ENCODE results near the gene SRRM3.
"Not testable (repeated sequence)": the region's sequence is repeated elsewhere in the genome, so short reads cannot be mapped to it uniquely, and the experiment has no call there.

SRRM3 gene, protein sequence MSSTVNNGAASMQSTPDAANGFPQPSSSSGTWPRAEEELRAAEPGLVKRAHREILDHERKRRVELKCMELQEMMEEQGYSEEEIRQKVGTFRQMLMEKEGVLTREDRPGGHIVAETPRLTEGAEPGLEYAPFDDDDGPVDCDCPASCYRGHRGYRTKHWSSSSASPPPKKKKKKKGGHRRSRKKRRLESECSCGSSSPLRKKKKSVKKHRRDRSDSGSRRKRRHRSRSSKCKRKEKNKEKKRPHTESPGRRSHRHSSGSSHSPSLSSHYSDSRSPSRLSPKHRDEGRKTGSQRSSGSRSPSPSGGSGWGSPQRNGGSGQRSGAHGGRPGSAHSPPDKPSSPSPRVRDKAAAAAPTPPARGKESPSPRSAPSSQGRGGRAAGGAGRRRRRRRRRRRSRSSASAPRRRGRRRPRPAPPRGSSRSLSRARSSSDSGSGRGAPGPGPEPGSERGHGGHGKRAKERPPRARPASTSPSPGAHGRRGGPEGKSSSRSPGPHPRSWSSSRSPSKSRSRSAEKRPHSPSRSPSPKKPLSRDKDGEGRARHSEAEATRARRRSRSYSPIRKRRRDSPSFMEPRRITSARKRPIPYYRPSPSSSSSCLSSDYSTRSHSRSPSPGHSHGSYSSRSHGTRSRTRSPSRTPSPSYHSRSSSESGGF

DNA sequence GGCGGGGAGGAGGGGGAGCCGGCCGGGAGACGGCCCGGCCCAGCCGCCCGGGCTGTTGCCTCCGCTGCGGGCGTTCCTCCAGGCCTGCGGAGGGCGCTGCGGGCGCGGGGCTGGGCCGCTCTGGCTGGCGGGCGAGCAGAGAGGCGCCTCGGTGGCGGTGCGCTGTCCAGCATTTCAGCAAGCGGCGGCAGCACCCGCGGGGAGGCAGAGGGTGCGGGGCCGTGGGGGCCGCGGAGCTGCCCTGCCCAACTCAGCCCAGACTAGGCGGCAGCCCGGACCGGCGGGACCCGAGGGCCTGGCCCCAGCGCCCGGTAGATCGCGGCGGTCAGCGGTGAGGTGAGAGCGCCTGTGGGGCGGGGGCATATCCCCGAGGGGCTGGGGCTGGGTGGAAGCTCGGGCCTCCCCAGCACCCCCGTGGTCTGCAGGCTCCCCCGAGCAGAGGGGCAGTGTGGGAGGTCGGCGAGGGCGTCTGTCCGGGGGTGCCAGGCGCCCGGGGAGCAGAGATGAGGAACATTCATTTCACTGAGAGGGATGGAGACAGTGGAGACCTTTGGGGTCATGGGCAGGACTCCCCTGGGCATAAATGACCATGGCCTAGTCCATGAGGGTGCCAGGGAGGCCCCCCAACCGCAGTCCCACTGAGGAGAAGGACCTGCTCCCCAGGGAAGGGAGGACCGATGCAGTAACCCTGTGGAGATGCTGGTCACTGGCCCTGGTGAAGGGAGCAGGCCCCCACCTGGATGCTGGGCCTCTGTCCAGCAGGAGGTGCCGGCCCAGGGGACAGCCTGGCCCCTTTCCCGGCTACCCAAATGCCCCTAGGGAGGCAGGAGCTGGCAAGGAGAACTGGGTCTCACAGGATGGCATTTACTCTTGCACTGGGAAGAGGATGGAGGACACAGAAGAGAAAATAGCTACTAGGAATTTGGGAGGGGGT is at the start of gene SRRM3:
SRRM3 (plus strand) TSS at position 165 of the 934 bp plus-strand sequence. CDS start 33,171 bp downstream, outside the sequence.
- peak; percentile 77 to 92 for DNase-seq (ENCODE audit: low read depth in 1 of 2, low spot score in 1 of 2)
- in situ Hi-C loops (cut with HindIII; ENCODE audit: low pct_unique_long_range_greater_than_20kb, low sequenced_read_pairs), result no loop called here
- TF ChIP-seq JUND (IDR thresholded peaks at IDR 0.05; ENCODE audit: low read depth), result no peak

DNA sequence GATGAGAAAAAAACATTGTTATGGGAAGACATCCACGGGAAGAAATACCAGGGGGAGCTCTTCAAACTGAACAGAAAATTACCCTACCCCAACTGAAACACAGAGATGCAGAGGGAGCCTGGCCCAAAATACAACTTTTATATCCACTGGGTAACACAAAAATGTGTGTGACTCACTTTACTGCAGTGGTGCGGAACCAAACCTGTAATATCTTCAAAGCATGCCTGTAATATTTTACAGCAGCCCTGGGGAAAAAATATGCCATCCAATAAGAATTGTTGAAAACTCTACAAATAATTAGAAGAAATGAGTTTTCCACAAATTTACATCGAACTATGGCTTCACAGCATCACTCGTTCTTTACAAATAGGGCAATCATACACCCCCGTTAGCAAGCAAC is 49.8 kb upstream of the SRRM3 start:
- no peak for DNase-seq (ENCODE audit: low read depth in 1 of 2, low spot score in 1 of 2)
- TF ChIP-seq JUND (IDR thresholded peaks at IDR 0.05; ENCODE audit: low read depth), result no peak
- in situ Hi-C loops (cut with HindIII; ENCODE audit: low pct_unique_long_range_greater_than_20kb, low sequenced_read_pairs), result no loop called here

DNA sequence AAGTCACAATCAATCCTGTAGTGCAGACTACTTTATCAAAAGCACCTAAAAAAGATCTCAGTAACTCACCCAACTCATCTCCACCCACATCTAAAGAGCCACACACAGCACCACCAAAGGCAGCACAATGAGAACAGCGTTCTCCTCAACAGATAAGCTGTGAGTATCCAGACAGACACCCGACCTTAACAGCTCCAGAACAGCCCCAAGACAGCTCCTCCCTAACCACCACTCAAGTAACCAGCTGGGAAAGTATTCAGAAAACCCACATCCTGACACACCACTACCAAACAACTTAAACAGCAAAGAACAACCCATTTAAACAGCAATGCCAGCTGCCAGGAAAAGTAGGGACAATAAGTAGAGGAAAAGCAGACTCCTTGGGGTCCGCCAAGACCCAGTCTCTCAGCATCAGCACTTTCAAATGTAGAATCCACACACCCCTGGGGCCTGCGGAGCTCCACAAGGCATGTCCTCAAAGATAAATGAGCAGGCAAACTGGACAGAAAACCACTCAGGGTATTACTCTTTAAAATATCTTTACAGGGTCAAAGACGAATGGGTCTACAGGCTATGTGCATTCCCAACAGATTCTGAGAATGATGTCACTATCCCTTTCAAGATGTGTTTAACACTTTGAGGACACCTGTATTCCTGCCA is 48.0 kb upstream of the SRRM3 start:
- DNase-seq (ENCODE audit: low read depth in 1 of 2, low spot score in 1 of 2); in situ Hi-C loops (cut with HindIII; ENCODE audit: low pct_unique_long_range_greater_than_20kb, low sequenced_read_pairs): not testable (repeated sequence)

DNA sequence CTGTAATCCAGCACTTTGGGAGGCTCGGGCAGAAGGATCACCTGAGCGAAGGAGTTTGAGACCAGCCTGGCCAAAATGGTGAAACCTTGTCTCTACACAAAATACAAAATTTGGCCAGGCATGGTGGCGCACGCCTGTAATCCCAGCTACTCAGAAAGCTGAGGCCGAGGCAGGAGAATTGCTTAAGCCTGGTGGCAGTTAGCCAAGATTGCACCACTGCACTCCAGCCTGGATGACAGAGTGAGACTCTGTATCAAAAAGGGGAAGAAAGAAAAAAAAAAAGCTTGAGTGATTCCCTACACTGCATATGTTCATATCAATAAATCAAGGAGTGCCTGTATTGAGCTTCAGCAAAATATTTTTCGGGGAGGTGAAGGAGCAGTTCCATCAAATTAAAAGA is 45.8 kb upstream of the SRRM3 start:
- peak in 1 of 2 experiments; percentile 14 for DNase-seq (ENCODE audit: low read depth in 1 of 2, low spot score in 1 of 2)
- no peak for TF ChIP-seq JUND (IDR thresholded peaks at IDR 0.05; ENCODE audit: low read depth)
- in situ Hi-C loops (cut with HindIII; ENCODE audit: low pct_unique_long_range_greater_than_20kb, low sequenced_read_pairs), result no loop called here

DNA sequence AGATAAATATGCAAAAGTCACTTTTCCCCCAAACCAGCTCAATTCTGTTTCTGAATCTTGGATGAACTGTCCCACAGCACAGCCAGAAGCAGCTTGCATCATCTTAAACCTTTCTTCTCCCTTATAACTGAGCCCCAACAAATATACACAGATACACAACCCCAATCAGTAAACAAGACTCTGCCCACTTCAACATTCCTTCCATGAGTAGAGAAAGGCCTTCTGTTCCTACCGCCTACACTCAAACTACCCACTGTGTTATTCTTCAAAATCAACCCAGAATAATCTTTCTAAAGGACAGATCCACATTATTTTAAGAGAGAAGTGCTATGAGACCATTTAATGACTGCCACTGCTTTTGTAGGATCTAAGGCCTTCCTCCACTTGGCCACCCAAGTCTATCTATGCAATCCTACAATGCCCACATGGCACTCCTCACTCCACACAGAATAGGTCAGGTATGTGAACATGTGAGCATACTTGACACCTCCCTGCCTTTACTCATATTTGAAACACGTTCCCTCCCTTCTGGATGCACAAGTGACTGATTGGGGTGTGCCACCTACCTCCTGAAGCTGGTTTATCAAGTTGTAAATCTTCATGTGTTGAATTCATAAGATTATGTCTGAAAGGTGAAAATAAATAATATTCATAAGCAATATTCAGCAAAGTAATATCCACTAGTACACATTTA is 44.6 kb upstream of the SRRM3 start:
- in situ Hi-C loops (cut with HindIII; ENCODE audit: low pct_unique_long_range_greater_than_20kb, low sequenced_read_pairs); DNase-seq (ENCODE audit: low read depth in 1 of 2, low spot score in 1 of 2): not testable (repeated sequence)

DNA sequence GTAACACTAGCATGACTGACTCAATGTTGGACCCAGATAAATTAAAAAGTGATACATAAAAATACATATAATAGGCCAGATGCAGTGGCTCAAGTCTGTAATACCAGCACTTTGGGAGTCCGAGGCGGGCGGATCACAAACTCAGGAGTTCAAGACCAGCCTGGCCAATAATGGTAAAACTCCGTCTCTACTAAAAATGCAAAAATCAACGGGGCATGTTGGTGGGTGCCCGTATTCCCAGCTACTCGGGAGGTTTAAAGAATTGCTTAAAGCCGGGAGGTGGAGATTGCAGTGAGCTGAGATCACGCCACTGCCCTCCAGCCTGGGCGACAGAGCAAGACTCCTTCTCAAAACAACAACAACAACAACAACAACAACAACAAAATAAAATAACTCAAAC is 43.3 kb upstream of the SRRM3 start:
- DNase-seq (ENCODE audit: low read depth in 1 of 2, low spot score in 1 of 2); in situ Hi-C loops (cut with HindIII; ENCODE audit: low pct_unique_long_range_greater_than_20kb, low sequenced_read_pairs): not testable (repeated sequence)

DNA sequence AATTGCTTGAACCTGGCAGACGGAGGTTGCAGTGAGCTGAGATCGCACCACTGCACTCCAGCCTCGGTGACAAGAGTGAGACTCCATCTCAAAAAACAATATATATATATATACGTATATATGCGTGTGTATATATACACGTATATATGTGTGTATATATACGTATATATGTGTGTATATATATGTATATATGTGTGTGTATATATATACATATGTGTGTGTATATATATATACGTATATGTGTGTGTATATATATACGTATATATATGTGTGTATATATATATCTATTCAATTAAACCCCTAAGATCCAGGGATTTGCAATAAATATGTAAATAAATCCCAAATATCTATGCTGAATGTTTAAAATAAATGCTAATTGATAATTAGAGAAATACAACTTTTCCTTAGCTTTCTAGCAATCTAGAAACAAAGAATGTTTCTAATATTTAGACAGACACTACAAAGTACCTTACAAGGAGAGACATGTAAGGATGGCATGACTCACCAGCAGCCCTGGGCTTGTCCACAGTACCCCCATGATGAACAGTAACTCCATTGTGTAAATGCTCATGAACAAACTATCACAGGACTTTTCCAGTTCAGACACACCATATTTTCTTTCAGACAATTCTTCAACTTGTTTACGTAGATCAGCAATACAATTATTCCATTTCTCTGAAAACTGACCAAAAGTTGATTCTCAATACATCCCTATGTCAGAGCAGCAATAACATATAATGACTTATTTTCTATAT is 39.1 kb upstream of the SRRM3 start:
- in situ Hi-C loops (cut with HindIII; ENCODE audit: low pct_unique_long_range_greater_than_20kb, low sequenced_read_pairs); DNase-seq (ENCODE audit: low read depth in 1 of 2, low spot score in 1 of 2): not testable (repeated sequence)

DNA sequence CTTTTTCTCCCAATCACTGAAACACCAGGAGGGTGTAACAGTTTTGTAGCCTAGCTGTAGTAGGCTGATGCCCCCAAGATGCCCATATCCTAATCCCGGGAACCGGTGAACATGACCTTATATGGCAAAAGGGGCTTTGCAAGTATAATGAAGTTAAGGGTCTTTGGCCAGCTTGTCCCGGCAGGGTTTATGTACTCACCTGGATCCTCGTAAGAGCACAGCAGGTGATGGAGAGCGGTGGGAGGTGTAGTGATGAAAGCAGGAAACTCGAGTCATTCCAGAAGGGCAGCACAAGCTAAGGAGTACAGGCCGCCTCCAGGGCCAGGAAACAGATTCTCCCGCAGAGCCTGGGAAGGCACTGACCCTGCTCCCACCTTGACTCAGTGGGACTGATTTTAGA is 37.9 kb upstream of the SRRM3 start:
- in situ Hi-C loops (cut with HindIII; ENCODE audit: low pct_unique_long_range_greater_than_20kb, low sequenced_read_pairs), result not testable (repeated sequence)
- DNase-seq (ENCODE audit: low read depth in 1 of 2, low spot score in 1 of 2), result peak in 1 of 2 experiments; percentile 22

DNA sequence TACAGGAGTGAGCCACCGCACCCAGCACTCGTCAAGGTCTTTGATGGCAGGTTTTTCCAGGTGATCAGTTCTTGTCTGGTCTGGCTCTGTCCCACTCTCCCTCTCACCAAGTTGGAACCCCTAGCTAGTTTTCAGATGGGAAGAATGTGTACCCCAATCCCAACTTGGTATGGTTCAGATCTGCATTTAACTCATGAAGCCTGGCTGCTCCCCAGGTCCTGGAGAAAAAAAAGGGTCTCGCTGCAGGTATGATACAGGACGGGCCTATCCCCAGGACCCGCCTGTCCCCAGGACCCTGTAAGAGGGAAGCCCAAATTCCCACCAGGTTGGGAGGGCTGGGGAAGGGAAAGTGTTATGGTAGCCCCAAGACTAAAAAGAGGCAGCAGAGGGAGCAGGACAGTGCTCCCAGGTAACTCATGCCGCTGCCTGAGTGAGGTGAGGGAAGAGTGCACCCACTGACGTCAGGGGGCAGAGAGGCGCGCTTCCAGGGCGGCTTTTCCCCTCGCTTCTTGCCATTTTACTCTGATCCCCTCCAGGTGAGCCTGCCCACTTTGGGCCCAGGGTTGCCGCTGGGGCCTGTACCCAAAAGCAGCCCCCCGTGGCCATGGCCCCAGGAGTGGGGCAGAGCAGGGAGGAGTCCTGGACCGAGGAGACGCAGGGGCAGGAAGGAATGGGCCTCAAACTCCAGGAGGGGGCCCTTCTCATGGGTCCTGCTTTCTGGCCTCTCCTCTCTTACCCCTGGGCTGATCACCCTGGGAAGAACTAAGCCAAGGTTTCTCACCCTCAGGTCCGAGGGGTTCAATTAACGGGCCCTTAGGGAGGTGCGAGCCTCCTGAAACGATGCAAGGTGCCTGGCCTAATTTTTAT is 36.4 kb upstream of the SRRM3 start:
- no peak for TF ChIP-seq JUND (IDR thresholded peaks at IDR 0.05; ENCODE audit: low read depth)
- in situ Hi-C loops (cut with HindIII; ENCODE audit: low pct_unique_long_range_greater_than_20kb, low sequenced_read_pairs), result no loop called here
- no peak for DNase-seq (ENCODE audit: low read depth in 1 of 2, low spot score in 1 of 2)

DNA sequence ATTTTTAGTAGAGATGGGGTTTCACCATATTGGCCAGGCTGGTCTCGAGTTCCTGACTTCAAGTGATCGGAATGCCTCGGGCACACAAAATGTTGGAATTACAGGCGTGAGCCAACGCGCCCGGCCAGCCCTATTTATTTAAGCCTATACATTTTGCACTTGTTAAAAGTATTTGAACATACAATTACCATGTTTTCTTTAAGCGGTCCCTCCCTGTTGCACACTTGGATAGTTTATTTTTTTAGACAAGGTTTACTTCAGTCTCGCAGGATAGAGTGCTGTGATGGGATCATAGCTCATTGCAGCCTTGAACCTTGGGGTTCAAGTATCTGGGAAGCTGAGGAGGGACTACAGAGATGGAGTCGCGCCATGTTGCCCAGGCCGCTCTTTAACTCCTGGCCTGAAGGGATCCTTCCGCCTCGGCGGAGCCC is 35.7 kb upstream of the SRRM3 start:
- no peak for TF ChIP-seq JUND (IDR thresholded peaks at IDR 0.05; ENCODE audit: low read depth)
- no peak for DNase-seq (ENCODE audit: low read depth in 1 of 2, low spot score in 1 of 2)
- in situ Hi-C loops (cut with HindIII; ENCODE audit: low pct_unique_long_range_greater_than_20kb, low sequenced_read_pairs), result no loop called here
